Myocyte (in vitro differentiated cells): ENCODE measurements around the gene RTKN2. TPM values are rescaled to one million over a fixed set of nuclear protein-coding genes. Genes with fewer than 3 reads are reported as not detected.
"Not testable (repeated sequence)": the region's sequence is repeated elsewhere in the genome, so short reads cannot be mapped to it uniquely, and the experiment has no call there.

Source experiments
- DNase-seq: peaks from one replicate; pipeline ENCODE4 v3.0.0-alpha.2; 2012; ENCODE audit warnings: low read depth
- total RNA-seq: library from RNA; depleted of rRNA; stranded (reverse); fragments of >200 nt; gene quantifications from 2 replicates; pipeline ENCODE4 v1.2.3, GENCODE V29; 2014

Gene RTKN2
- total RNA-seq, 1 donor from 2014 or later: 3.8 TPM

- no peak for DNase-seq
These were observed 9.2 kb downstream of the RTKN2 start for GRCh38 chr10:62259456-62259855.

- no peak for DNase-seq
These were observed 9.7 kb downstream of the RTKN2 start for GRCh38 chr10:62258926-62259325.

- no peak for DNase-seq
These were observed 14.9 kb downstream of the RTKN2 start for GRCh38 chr10:62253704-62254103.

- no peak for DNase-seq
These were observed 16.6 kb downstream of the RTKN2 start for GRCh38 chr10:62252051-62252450.

GRCh38 chr10:62250594-62251198 is 17.9 kb downstream of the RTKN2 start:
- peak; percentile 88 for DNase-seq

GRCh38 chr10:62249957-62250356 is 18.7 kb downstream of the RTKN2 start:
- DNase-seq: no peak

- DNase-seq: peak; percentile 41
These were observed 20.2 kb downstream of the RTKN2 start for GRCh38 chr10:62248465-62248864.

- DNase-seq: peak; percentile 89
These were observed 23.7 kb downstream of the RTKN2 start for GRCh38 chr10:62244785-62245467.

GRCh38 chr10:62244088-62244487 is 24.6 kb downstream of the RTKN2 start:
- DNase-seq: peak; percentile 22

GRCh38 chr10:62243647-62243997 is 25.0 kb downstream of the RTKN2 start:
- DNase-seq: no peak

- peak; percentile 94 for DNase-seq
These were observed 25.5 kb downstream of the RTKN2 start for GRCh38 chr10:62242965-62243646.

- DNase-seq: not testable (repeated sequence)
These were observed 27.1 kb downstream of the RTKN2 start for GRCh38 chr10:62241521-62241920.

- peak; percentile 50 for DNase-seq
These were observed 28.6 kb downstream of the RTKN2 start for GRCh38 chr10:62239994-62240393.

GRCh38 chr10:62238880-62239279 is 29.8 kb downstream of the RTKN2 start:
- no peak for DNase-seq

- no peak for DNase-seq
These were observed 30.7 kb downstream of the RTKN2 start for GRCh38 chr10:62237966-62238365.

GRCh38 chr10:62237506-62237905 is 31.1 kb downstream of the RTKN2 start:
- no peak for DNase-seq

- DNase-seq: peak; percentile 23
These were observed 34.5 kb downstream of the RTKN2 start for GRCh38 chr10:62234077-62234605.

- no peak for DNase-seq
These were observed 35.1 kb downstream of the RTKN2 start for GRCh38 chr10:62233356-62234076.

- no peak for DNase-seq
These were observed 36.8 kb downstream of the RTKN2 start for GRCh38 chr10:62231805-62232204.

GRCh38 chr10:62231371-62231770 is 37.3 kb downstream of the RTKN2 start:
- DNase-seq: peak; percentile 72

GRCh38 chr10:62230344-62231121 is 38.1 kb downstream of the RTKN2 start:
- DNase-seq: peak; percentile 66
